Neural crest cell (in vitro differentiated cells): Measurements from ENCODE around the gene CT55. TPM values are rescaled to one million over a fixed set of nuclear protein-coding genes. Genes with fewer than 3 reads are reported as not detected.
"Not testable (repeated sequence)": the region's sequence is repeated elsewhere in the genome, so short reads cannot be mapped to it uniquely, and the experiment has no call there.

Experiments
- DNase-seq: peaks from one replicate; pipeline ENCODE4 v3.0.0; 2021; ENCODE audit warnings: low read depth, mixed read lengths, low spot score
- H3K27ac Mint-ChIP-seq: one replicate; pipeline ENCODE4 v1.8.0; 2021; ENCODE audit warnings: mild to moderate bottlenecking, mixed read lengths; ENCODE audit not compliant: unreplicated experiment
- H3K27me3 Mint-ChIP-seq: 2 replicates; pipeline ENCODE4 v1.8.0; 2021; ENCODE audit warnings: low read depth, mild to moderate bottlenecking, mixed read lengths
- H3K36me3 Mint-ChIP-seq: 2 replicates; pipeline ENCODE4 v1.8.0; 2021; ENCODE audit warnings: low read depth, mild to moderate bottlenecking, mixed read lengths
- H3K4me1 Mint-ChIP-seq: 2 replicates; pipeline ENCODE4 v1.8.0; 2021; ENCODE audit warnings: mixed read lengths
- H3K4me3 Mint-ChIP-seq: one replicate; pipeline ENCODE4 v1.8.0; 2021; ENCODE audit warnings: mild to moderate bottlenecking, mixed read lengths
- H3K9me3 Mint-ChIP-seq: 2 replicates; pipeline ENCODE4 v1.8.0; 2021; ENCODE audit warnings: mixed read lengths
- long read RNA-seq: library from polyadenylated mRNA; unstranded; transcript quantifications from one replicate; pipeline ENCODE4 v2.0.0, GENCODE V29; 2020
- total RNA-seq: library from RNA; stranded (reverse); gene quantifications from 2 replicates; pipeline ENCODE4 v1.2.1, GENCODE V29; 2021
- TF ChIP-seq, protein P1 (sequence below): fragments of 200-600 bp; sonication (generic); conservative IDR thresholded peaks from 2 replicates; pipeline ENCODE4 v1.5.0; 2021; ENCODE audit warnings: antibody characterized with exemption, mild to moderate bottlenecking

The CT55 gene, protein sequence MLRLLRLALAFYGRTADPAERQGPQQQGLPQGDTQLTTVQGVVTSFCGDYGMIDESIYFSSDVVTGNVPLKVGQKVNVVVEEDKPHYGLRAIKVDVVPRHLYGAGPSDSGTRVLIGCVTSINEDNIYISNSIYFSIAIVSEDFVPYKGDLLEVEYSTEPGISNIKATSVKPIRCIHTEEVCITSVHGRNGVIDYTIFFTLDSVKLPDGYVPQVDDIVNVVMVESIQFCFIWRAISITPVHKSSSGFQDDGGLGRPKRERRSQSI
- total RNA-seq: 0.14 and 0.23 TPM in 2 replicates
- long read RNA-seq: 0 reads

DNA sequence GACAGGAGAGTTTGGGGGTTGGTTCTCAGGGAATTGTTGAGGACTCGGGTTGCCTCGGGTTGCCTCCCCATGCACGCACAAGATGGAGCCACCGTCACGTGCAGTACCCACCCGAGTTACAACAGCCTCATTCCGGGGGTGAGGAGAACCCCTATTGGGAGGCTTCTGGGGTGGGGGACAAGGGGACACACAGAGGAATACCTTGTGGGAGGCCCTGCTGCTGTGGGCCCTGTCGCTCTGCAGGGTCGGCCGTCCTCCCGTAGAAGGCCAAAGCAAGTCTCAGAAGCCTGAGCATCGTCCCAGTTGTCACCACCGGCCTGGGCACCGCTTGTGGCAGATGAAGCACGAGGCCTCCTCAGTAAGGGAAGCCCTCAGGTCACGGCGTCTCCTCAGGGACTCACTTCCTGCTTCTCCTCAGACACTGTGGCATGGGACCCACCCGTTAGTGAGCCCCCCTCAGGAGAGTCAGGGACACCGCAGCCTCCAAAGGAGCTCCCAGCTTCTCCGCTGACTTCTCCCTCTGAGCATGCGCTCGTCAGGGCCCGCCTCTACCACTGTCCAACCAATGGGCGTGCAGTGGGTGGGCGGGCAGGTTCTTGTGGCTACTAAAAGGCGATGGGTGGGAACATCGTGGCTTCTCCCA is at the start of gene CT55:
Gene CT55, minus strand, starts transcription at position 522 of the 643 bp plus-strand sequence. Its CDS starts 227 bp downstream, at position 295.
- Mint-ChIP-seq H3K9me3 (peaks cover 9% of the 10 kb centered on the region), H3K27ac (no peak within 1 kb of the TSS), H3K4me1 (no peaks in the 10 kb centered on the region), H3K36me3 (peaks cover 3% of the 10 kb centered on the region), H3K27me3 (no peaks in the 10 kb centered on the region), H3K4me3 (no peak within 1 kb of the TSS)
- TF ChIP-seq, protein P1, sequence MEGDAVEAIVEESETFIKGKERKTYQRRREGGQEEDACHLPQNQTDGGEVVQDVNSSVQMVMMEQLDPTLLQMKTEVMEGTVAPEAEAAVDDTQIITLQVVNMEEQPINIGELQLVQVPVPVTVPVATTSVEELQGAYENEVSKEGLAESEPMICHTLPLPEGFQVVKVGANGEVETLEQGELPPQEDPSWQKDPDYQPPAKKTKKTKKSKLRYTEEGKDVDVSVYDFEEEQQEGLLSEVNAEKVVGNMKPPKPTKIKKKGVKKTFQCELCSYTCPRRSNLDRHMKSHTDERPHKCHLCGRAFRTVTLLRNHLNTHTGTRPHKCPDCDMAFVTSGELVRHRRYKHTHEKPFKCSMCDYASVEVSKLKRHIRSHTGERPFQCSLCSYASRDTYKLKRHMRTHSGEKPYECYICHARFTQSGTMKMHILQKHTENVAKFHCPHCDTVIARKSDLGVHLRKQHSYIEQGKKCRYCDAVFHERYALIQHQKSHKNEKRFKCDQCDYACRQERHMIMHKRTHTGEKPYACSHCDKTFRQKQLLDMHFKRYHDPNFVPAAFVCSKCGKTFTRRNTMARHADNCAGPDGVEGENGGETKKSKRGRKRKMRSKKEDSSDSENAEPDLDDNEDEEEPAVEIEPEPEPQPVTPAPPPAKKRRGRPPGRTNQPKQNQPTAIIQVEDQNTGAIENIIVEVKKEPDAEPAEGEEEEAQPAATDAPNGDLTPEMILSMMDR: no peak
- DNase-seq: no peak

DNA sequence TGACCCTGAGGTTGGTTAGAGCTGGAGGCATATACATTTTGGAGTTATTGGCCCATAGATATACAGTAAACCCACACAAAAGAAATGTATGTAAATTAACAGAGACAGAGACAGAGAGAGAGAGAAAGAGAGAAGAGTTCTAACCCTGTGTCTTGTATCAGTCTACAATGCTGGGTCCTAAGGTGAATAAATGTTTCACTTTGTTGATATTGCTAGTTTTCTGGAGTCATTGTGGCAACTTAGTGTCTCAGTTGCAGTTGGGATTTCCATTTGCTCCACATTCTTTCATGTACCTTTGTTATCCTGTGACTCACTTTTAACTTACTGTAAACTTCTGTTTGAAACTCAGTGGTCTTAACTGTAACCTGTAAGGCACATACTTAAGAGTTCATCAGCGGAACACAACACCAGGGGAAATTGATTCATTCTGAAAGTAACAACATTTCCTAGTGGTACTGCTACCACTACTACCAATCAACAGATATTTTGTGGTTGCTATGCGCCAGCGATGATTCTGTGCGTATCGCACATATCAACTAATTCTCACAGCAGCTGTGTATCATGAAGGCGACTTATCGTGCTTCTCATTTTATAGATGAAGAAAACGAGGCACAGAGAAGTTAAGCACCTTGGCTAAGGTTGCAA is 42.1 kb upstream of the CT55 start:
- no peaks in the 10 kb centered on the region for H3K36me3 Mint-ChIP-seq
- TF ChIP-seq, protein P1: no peak
- no peak for DNase-seq
- no peak overlapping the region for H3K27ac Mint-ChIP-seq
- peaks cover 9% of the 10 kb centered on the region for H3K9me3 Mint-ChIP-seq
- no peaks in the 10 kb centered on the region for H3K27me3 Mint-ChIP-seq
- no peaks in the 10 kb centered on the region for H3K4me1 Mint-ChIP-seq
- H3K4me3 Mint-ChIP-seq: no peak overlapping the region

DNA sequence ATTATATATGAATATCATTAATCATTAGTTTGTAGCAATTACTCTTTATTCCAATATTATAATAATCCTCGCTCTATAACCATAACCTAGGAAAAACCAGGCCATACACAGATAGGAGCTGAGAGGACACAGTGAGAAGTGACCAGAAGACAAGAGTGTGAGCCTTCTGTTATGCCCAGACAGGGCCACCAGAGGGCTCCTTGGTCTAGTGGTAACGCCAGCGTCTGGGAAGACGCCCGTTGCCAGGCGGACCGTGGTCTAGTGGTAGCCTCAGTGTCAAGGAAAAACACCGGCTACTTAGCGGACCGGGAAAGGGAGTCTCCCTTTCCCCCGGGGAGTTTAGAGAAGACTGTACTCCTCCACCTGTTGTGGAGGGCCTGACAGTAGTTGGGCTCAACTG is 35.2 kb upstream of the CT55 start:
- H3K27me3 Mint-ChIP-seq, H3K4me1 Mint-ChIP-seq, H3K4me3 Mint-ChIP-seq, H3K36me3 Mint-ChIP-seq, H3K27ac Mint-ChIP-seq: not testable (repeated sequence)
- H3K9me3 Mint-ChIP-seq: peaks cover 24% of the 10 kb centered on the region
- TF ChIP-seq, protein P1: peak; percentile 57
- DNase-seq: peak; percentile 3

DNA sequence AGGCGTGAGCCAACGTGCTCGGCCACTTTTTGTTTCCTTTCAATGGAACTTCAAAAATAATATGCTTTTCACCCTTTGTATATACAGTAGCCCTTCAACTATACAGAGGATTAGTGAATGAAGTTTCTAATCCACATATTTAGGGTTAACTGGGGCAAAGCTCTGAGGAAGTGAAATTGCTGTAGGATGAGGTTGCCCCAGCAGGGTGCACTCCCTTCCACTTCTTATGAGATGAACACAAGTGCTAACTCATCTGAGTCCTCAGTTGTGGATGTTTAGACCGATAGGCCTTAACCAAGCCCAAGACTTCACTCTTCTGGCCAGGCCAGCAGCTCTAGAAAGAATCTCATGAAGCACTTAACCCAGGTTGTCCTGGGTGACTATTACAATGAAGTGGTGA is 29.1 kb upstream of the CT55 start:
- H3K4me1 Mint-ChIP-seq: no peaks in the 10 kb centered on the region
- peaks cover 17% of the 10 kb centered on the region for H3K9me3 Mint-ChIP-seq
- TF ChIP-seq, protein P1: no peak
- DNase-seq: no peak
- peaks cover 7% of the 10 kb centered on the region for H3K27me3 Mint-ChIP-seq
- H3K4me3 Mint-ChIP-seq: no peak overlapping the region
- no peak overlapping the region for H3K27ac Mint-ChIP-seq
- peaks cover 2% of the 10 kb centered on the region for H3K36me3 Mint-ChIP-seq

DNA sequence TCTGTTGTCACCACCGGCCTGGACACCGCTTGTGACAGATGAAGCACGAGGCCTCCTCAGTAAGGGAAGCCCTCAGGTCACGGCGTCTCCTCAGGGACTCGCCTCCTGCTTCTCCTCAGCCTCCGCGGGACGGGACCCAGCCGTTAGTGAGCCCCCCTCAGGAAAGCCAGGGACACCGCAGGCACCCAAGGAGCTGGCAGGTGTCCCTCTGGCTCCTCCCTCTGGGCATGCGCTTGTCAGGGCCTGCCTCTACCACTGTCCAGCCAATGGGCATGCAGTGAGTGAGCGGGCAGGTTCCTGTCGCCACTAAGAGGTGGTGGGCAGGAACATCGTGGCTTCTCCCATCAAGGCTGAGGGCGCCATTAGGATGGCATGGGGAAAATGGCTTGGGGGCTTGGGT is 23.5 kb upstream of the CT55 start:
- no peak overlapping the region for H3K4me3 Mint-ChIP-seq
- H3K4me1 Mint-ChIP-seq: no peaks in the 10 kb centered on the region
- no peak overlapping the region for H3K27ac Mint-ChIP-seq
- H3K9me3 Mint-ChIP-seq: peaks cover 14% of the 10 kb centered on the region
- no peaks in the 10 kb centered on the region for H3K36me3 Mint-ChIP-seq
- TF ChIP-seq, protein P1: no peak
- H3K27me3 Mint-ChIP-seq: no peaks in the 10 kb centered on the region
- DNase-seq: no peak
